Stomach (tissue), 9 donors: ENCODE measurements around the gene HPCA. TPM values are rescaled to one million over a fixed set of nuclear protein-coding genes. Genes with fewer than 3 reads are reported as not detected.

Experiments used
- DNase-seq, 2 donors: peaks; one replicate each; pipeline versions ENCODE4 v3.0.0 to v3.0.0-alpha.2; 2013 to 2019
- H3K27ac ChIP-seq, 5 donors: fragments of 200-600 bp in 4 of 5; sonication (generic) in 4 of 5; one replicate each; pipeline ENCODE4 v1.5.1; 2013 to 2019; ENCODE audit warnings: mild to moderate bottlenecking in 1 of 5, moderate library complexity in 1 of 5
- H3K27me3 ChIP-seq, 3 donors: fragments of 200-600 bp; sonication (generic); one replicate each; pipeline ENCODE4 v1.5.1; 2017 to 2019; ENCODE audit warnings: mixed run types in 1 of 3
- H3K36me3 ChIP-seq, 4 donors: fragments of 200-600 bp; sonication (generic); 1 replicate in 3 of 4; 2 replicates in 1 of 4; pipeline ENCODE4 v1.5.1; 2016 to 2019
- H3K4me1 ChIP-seq, 4 donors: fragments of 200-600 bp; sonication (generic); one replicate each; pipeline ENCODE4 v1.5.1; 2016 to 2019
- H3K4me3 ChIP-seq, 4 donors: fragments of 200-600 bp; sonication (generic) in 3 of 4; one replicate each; pipeline ENCODE4 v1.5.1; 2016 to 2019; ENCODE audit warnings: mild to moderate bottlenecking in 1 of 4
- H3K9me3 ChIP-seq, 4 donors: fragments of 200-600 bp; sonication (generic); one replicate each; pipeline ENCODE4 v1.5.1; 2016 to 2019
- EP300 ChIP-seq: sonication (generic); formaldehyde crosslinking; IDR thresholded peaks from one replicate; pipeline ENCODE4 v1.6.1; 2017; ENCODE audit warnings: antibody characterized with exemption
- POLR2A ChIP-seq, 4 donors: fragments of 450-650 bp; IDR thresholded peaks; one replicate each; pipeline ENCODE4 v1.6.1; 2016; ENCODE audit warnings: antibody characterized with exemption in 4 of 4, control low read depth in 2 of 4, mild to moderate bottlenecking in 1 of 4, moderate library complexity in 1 of 4
- POLR2AphosphoS5 ChIP-seq, 3 donors: sonication (generic); formaldehyde crosslinking; IDR thresholded peaks; one replicate each; pipeline ENCODE4 v1.6.1; 2016; ENCODE audit warnings: antibody characterized with exemption in 3 of 3
- WGBS, 5 donors: extraction: QIAGEN DNeasy Blood & Tissue Kit in 3 of 5; methylation state at CpG; one replicate each; pipeline versions ENCODE4 v1.1.5 to v1.1.7; 2013 to 2018; 5-methylcytosine and 5-hydroxymethylcytosine counted together
- intact Hi-C: fragments of 100-400 bp; cut with DNase I; formaldehyde crosslinking; loops from one replicate; pipeline ENCODE4 v1.15.1; 2023; ENCODE audit warnings: low total_unique reads
- polyA plus RNA-seq, 3 donors: library from polyadenylated mRNA; stranded (reverse); fragments of 200-250 nt; gene quantifications; one replicate each; pipeline ENCODE4 v1.2.3, GENCODE V29; 2013
- total RNA-seq, 5 donors: library from RNA; depleted of rRNA; stranded (reverse); fragments of >200 nt; gene quantifications; one replicate each; pipeline versions ENCODE4 v1.1.0 to v1.2.3, GENCODE V29; 2014 to 2016
- TF ChIP-seq, protein P1 (sequence below), 7 experiments: fragments of 450-650 bp in 4 of 7; fragments of 200-600 bp in 3 of 7; sonication (generic) in 3 of 7; IDR thresholded peaks; one replicate each; pipeline ENCODE4 v1.5.1; 2016 to 2019; ENCODE audit warnings: antibody characterized with exemption in 7 of 7, control low read depth in 2 of 7, mild to moderate bottlenecking in 1 of 7
- donor health status: healthy with polysubstance abuse.
- donor health status: Bipolar disorder and iron deficiency.
- donor health status: healthy.

HPCA gene
- total and polyA plus RNA-seq, 8 donors, result 0.30 to 4.9 (median 0.75) TPM; not detected in 5

DNA sequence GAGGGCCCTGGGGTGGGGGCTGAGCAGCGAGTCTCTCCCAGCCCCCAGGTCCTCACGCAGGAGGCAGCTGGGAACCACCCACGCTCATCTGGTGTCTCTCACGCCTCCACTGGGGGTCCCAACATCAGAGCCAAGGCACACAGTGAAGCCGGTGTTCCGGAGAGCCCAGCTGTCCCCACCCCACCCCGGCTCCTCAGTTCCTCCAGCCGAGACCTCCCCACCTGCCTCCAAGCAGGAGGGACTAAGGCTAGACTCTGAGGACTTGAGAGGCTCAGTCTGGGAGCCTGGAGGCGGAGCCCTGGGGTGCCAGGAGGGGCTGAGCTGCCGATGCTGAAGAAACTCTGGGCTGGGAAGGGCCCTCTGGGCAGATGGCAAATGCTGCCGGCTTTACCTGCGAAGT lies 1.6 kb upstream of the HPCA start:
- H3K4me1 ChIP-seq, result peaks cover 17 to 30% (median 26%) of the 10 kb centered on the region in 4 donors
- intact Hi-C loops, result no loop called here
- whole genome bisulfite sequencing, 5 donors, result 41 to 57% (median 44%) methylated on average over 9 to 12 of the region's 12 CpGs
- H3K27me3 ChIP-seq, result peaks cover 11 to 55% (median 36%) of the 10 kb centered on the region in 3 donors
- H3K36me3 ChIP-seq, result no peaks in the 10 kb centered on the region
- no peak overlapping the region for H3K27ac ChIP-seq
- no peak for DNase-seq
- H3K4me3 ChIP-seq, result no peak overlapping the region
- TF ChIP-seq POLR2AphosphoS5 (IDR thresholded peaks at IDR 0.05), result no peak
- TF ChIP-seq, protein P1, sequence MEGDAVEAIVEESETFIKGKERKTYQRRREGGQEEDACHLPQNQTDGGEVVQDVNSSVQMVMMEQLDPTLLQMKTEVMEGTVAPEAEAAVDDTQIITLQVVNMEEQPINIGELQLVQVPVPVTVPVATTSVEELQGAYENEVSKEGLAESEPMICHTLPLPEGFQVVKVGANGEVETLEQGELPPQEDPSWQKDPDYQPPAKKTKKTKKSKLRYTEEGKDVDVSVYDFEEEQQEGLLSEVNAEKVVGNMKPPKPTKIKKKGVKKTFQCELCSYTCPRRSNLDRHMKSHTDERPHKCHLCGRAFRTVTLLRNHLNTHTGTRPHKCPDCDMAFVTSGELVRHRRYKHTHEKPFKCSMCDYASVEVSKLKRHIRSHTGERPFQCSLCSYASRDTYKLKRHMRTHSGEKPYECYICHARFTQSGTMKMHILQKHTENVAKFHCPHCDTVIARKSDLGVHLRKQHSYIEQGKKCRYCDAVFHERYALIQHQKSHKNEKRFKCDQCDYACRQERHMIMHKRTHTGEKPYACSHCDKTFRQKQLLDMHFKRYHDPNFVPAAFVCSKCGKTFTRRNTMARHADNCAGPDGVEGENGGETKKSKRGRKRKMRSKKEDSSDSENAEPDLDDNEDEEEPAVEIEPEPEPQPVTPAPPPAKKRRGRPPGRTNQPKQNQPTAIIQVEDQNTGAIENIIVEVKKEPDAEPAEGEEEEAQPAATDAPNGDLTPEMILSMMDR (IDR thresholded peaks at IDR 0.05), result no peak
- no peak for TF ChIP-seq POLR2A (IDR thresholded peaks at IDR 0.05)
- TF ChIP-seq EP300, result no peak
- H3K9me3 ChIP-seq, result no peaks in the 10 kb centered on the region

DNA sequence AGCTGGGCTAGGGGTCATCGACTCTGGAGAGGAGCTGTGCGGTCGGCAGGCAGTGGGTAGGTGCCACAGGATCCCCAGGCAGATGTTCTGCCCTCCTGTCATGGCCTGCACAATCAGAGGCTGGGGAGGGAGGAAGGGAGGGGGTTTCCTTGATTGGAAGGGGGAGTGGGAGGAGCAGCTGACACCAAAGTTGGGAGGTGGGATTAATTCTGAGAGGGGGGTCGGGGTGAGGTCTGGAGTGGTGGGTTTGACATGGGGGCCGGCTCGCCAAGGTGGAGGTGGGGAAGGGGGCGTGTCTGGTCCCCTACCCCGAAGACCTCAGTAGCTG lies 651 bp upstream of the HPCA start:
- H3K4me1 ChIP-seq, result peaks cover 17 to 30% (median 26%) of the 10 kb centered on the region in 4 donors

DNA sequence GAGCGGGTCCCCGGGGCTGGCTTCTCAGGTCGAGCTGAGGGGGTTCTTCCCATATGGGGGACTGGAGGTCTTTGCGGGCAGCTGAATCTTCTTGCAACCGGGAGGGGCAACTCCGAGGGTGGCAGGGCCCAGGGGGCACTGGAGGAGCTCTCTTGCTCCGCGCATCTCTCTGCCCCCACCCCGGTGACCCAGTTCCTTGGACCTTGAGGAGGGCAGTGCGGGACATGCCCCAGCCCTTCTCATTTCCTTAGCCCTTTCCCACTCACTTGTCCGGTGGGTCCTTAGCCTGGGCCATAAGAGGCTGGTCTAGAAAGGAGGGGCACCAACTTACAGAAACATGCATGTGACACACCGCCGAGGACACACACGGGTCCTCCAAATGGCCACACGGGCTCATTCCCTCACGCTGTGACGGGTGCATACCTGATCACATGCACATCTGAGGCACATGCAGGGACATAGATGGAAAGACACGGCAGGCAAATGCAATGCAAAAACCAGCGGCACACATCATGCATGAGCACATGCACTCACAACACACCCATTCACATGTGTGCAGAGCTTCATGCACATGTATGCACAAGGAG lies 630 bp downstream of the HPCA start:
- intact Hi-C loops, result no loop called here
- no peaks in the 10 kb centered on the region for H3K36me3 ChIP-seq
- peak overlapping the region in 2 of 4 donors; percentile 24 to 41 for H3K4me3 ChIP-seq
- peaks cover 11 to 77% (median 36%) of the 10 kb centered on the region in 3 donors for H3K27me3 ChIP-seq
- H3K9me3 ChIP-seq, result no peaks in the 10 kb centered on the region
- H3K27ac ChIP-seq, result no peak overlapping the region
- no peak for DNase-seq
- peaks cover 11 to 22% (median 18%) of the 10 kb centered on the region in 4 donors for H3K4me1 ChIP-seq
- TF ChIP-seq POLR2AphosphoS5 (IDR thresholded peaks at IDR 0.05) (no peak), POLR2A (IDR thresholded peaks at IDR 0.05) (no peak), EP300 (no peak)
- 36 to 61% (median 48%) methylated on average over 8 to 19 of the region's 19 CpGs for WGBS, 5 donors

More for the DNA sequence above, 651 bp upstream of the HPCA start:
- peak overlapping the region in 1 of 4 donors; percentile 36 for H3K4me3 ChIP-seq
- H3K36me3 ChIP-seq, result no peaks in the 10 kb centered on the region
- peaks cover 11 to 64% (median 36%) of the 10 kb centered on the region in 3 donors for H3K27me3 ChIP-seq
- no peak overlapping the region for H3K27ac ChIP-seq
- no peaks in the 10 kb centered on the region for H3K9me3 ChIP-seq
- intact Hi-C loops, result no loop called here
- 14 to 25% (median 18%) methylated on average over 8 of the region's 8 CpGs for WGBS, 5 donors
- no peak for DNase-seq
- TF ChIP-seq POLR2A (IDR thresholded peaks at IDR 0.05) (no peak), POLR2AphosphoS5 (IDR thresholded peaks at IDR 0.05) (no peak), EP300 (no peak)
- TF ChIP-seq, protein P1 (IDR thresholded peaks at IDR 0.05), result no peak

DNA sequence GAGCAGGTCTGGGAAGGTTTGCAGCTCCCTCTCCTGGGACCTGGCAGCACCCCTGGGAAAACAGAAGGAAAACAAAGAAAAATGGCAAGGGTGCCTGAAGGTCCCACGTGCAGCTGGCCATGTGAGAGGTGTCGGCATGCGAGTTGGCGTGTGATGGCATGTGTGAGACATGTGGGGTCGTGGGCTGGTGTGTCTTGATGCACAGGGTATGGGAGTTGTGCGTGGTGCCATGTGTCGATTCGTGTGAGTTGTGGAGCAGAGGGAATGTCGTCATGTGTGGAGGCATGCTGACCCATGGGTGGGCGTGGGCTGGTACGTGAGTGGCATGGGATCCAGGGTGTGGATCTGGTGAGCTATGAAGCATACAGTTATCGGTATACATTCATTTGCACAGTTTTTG lies 1.3 kb downstream of the HPCA start:
- DNase-seq, result no peak
- 72 to 81% (median 76%) methylated on average over 12 of the region's 12 CpGs for WGBS, 5 donors
- H3K36me3 ChIP-seq, result no peaks in the 10 kb centered on the region
- peaks cover 7 to 19% (median 15%) of the 10 kb centered on the region in 4 donors for H3K4me1 ChIP-seq
- no peak overlapping the region for H3K27ac ChIP-seq
- H3K9me3 ChIP-seq, result no peaks in the 10 kb centered on the region
- peaks cover 11 to 84% (median 36%) of the 10 kb centered on the region in 3 donors for H3K27me3 ChIP-seq
- intact Hi-C loops, result no loop called here
- no peak overlapping the region for H3K4me3 ChIP-seq
- TF ChIP-seq POLR2AphosphoS5 (IDR thresholded peaks at IDR 0.05) (no peak), POLR2A (IDR thresholded peaks at IDR 0.05) (no peak), EP300 (no peak)
- TF ChIP-seq, protein P1 (IDR thresholded peaks at IDR 0.05), result no peak

DNA sequence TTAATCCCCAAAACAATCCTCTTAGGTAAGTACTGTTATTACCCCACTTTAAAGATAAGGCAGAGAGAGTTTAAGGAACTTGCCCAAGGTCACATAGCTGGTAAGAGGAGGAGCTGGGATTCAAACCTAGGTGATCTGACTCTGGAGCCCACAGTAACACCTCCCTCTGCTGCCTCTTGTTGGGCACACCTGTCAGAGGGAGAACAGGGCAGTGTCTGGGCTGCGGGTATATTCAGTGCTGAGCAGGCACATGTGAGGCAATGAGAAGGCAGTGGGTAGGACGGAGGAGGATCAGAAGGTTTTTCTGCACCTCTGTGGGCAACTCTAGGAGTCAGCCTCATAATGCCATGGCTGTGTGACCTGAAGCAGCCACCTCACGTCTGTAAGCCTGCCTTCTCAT lies 1.8 kb downstream of the HPCA start:
- Histone ChIP-seq H3K4me3 (no peak overlapping the region), H3K27me3 (peaks cover 11 to 89% (median 42%) of the 10 kb centered on the region in 3 donors), H3K4me1 (peaks cover 12 to 24% (median 21%) of the 10 kb centered on the region in 4 donors), H3K27ac (no peak overlapping the region), H3K36me3 (no peaks in the 10 kb centered on the region), H3K9me3 (no peaks in the 10 kb centered on the region)
- WGBS, 5 donors, result 65 to 80% (median 69%) methylated on average over 3 of the region's 3 CpGs
- no peak for DNase-seq
- intact Hi-C loops, result no loop called here
- TF ChIP-seq EP300, result no peak
- TF ChIP-seq, protein P1 (IDR thresholded peaks at IDR 0.05), result no peak
- no peak for TF ChIP-seq POLR2A (IDR thresholded peaks at IDR 0.05)
- TF ChIP-seq POLR2AphosphoS5 (IDR thresholded peaks at IDR 0.05), result no peak
